Measurements from ENCODE around the gene MAF.

The MAF gene

GRCh38 chr16:79571065-79571902 lies 29.3 kb downstream of the MAF start:
- Histone ChIP-seq H3K4me1 (ENCODE audit: control insufficient read depth in 1 of 2, insufficient read depth in 1 of 2, low read depth in 1 of 2, low read length in 1 of 2) (no peaks in the 10 kb centered on the region), H3K27me3 (peaks cover 5% of the 10 kb centered on the region), H3K27ac (no peak overlapping the region), H3K4me3 (ENCODE audit: low read depth in 1 of 2, low read length in 1 of 2) (no peak overlapping the region), H3K36me3 (no peaks in the 10 kb centered on the region), H3K9me3 (no peaks in the 10 kb centered on the region)
- TF ChIP-seq CTCF (IDR thresholded peaks at IDR 0.05), result no peak

- Histone ChIP-seq H3K4me1 (ENCODE audit: control insufficient read depth in 1 of 2, insufficient read depth in 1 of 2, low read depth in 1 of 2, low read length in 1 of 2) (no peaks in the 10 kb centered on the region), H3K27me3 (no peaks in the 10 kb centered on the region), H3K9me3 (no peaks in the 10 kb centered on the region), H3K27ac (no peak overlapping the region), H3K36me3 (no peaks in the 10 kb centered on the region), H3K4me3 (ENCODE audit: low read depth in 1 of 2, low read length in 1 of 2) (no peak overlapping the region)
- TF ChIP-seq CTCF (IDR thresholded peaks at IDR 0.05), result no peak
Measured at GRCh38 chr16:79564671-79565107, 35.8 kb downstream of the MAF start.

- H3K9me3 ChIP-seq, result no peaks in the 10 kb centered on the region
- no peaks in the 10 kb centered on the region for H3K27me3 ChIP-seq
- no peak for TF ChIP-seq CTCF (IDR thresholded peaks at IDR 0.05)
- no peak overlapping the region for H3K4me3 ChIP-seq (ENCODE audit: low read depth in 1 of 2, low read length in 1 of 2)
- no peaks in the 10 kb centered on the region for H3K36me3 ChIP-seq
- no peak overlapping the region for H3K27ac ChIP-seq
- H3K4me1 ChIP-seq (ENCODE audit: control insufficient read depth in 1 of 2, insufficient read depth in 1 of 2, low read depth in 1 of 2, low read length in 1 of 2), result no peaks in the 10 kb centered on the region
Measured at GRCh38 chr16:79563921-79564320, 36.6 kb downstream of the MAF start.

GRCh38 chr16:79562166-79562823 lies 38.2 kb downstream of the MAF start:
- H3K27me3 ChIP-seq, result no peaks in the 10 kb centered on the region
- H3K4me1 ChIP-seq (ENCODE audit: control insufficient read depth in 1 of 2, insufficient read depth in 1 of 2, low read depth in 1 of 2, low read length in 1 of 2), result no peaks in the 10 kb centered on the region
- no peak for TF ChIP-seq CTCF (IDR thresholded peaks at IDR 0.05)
- H3K9me3 ChIP-seq, result no peaks in the 10 kb centered on the region
- no peaks in the 10 kb centered on the region for H3K36me3 ChIP-seq
- H3K27ac ChIP-seq, result no peak overlapping the region
- H3K4me3 ChIP-seq (ENCODE audit: low read depth in 1 of 2, low read length in 1 of 2), result no peak overlapping the region

- TF ChIP-seq CTCF (IDR thresholded peaks at IDR 0.05), result no peak
- H3K27ac ChIP-seq, result no peak overlapping the region
Measured at GRCh38 chr16:79561729-79562128, 38.8 kb downstream of the MAF start.

More at GRCh38 chr16:79561729-79562128, 38.8 kb downstream of the MAF start:
- Histone ChIP-seq H3K4me3 (ENCODE audit: low read depth in 1 of 2, low read length in 1 of 2) (no peak overlapping the region), H3K9me3 (no peaks in the 10 kb centered on the region), H3K4me1 (ENCODE audit: control insufficient read depth in 1 of 2, insufficient read depth in 1 of 2, low read depth in 1 of 2, low read length in 1 of 2) (no peaks in the 10 kb centered on the region), H3K27me3 (no peaks in the 10 kb centered on the region), H3K36me3 (no peaks in the 10 kb centered on the region)
